ACHN (cell line): Measurements from ENCODE around the gene NUMA1.

Source experiments
- DNase-seq: peaks from one replicate; pipeline ENCODE4 v3.0.0-alpha.2; 2015
- in situ Hi-C: cut with HindIII; loops from 2 replicates; pipeline ENCODE4 v1.10.0; 2017; ENCODE audit warnings: low sequenced_read_pairs, low pct_ligation_motif_present, low pct_unique_long_range_greater_than_20kb

The NUMA1 gene

GRCh38 chr11:72039031-72039855 lies 41.1 kb downstream of the NUMA1 start:
- DNase-seq, result no peak
- in situ Hi-C loops, result no loop called here

- DNase-seq, result no peak
- in situ Hi-C loops, result no loop called here
These were observed 41.9 kb downstream of the NUMA1 start for GRCh38 chr11:72038491-72038890.

DNA sequence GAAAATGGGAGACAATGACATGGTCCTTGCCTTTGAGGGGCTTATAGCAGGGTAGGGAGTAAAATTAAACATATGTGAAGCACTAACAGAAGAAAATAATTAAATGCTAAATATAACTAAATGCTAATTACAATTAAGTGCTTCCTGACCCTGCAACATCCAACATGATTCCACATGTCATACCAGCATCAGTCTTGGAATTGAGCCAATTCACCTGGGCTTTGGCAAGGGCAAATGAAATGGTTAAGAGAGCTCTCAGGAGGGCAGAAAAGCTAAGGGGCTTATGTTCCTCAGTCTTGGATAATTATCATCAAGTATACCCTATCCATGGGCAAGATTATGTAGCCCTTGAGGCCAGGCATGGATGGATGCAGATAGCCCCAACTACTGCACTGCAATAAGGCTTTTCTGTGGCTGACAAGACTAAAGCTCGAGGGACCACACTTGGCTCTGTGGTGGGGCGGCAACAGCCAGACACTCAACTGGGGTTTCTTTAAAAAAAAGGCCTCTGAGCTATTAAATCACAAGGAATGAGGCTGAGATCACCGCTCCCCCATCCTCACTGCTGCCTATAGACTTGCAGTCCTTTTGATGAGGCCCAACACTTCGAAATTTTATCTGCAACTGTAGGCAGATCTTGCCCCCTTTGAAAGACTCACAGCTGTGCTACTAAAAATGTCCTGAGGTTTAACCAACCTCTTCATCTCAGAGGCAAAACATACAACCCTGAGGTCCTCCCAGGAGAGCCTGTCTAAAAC lies 42.6 kb downstream of the NUMA1 start:
- no peak for DNase-seq
- in situ Hi-C loops, result no loop called here

DNA sequence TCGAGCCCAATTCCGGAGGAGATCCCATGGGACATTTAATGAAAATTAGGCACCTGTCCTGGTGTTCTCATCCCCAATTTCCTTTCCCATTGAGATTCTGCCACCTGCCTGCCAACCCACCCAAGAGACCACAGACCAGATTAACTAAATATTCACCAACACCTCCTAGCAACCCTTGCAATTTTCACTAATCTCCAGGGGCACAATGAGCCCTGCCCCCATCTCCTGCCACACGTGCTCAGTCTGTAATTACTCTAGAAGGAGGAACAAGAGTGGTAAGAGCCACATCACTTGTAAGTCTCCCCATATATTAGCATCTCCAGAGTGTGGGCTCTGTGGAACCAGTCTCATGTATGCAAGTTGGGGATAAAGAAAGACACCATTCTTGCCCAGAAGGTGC lies 43.7 kb downstream of the NUMA1 start:
- no peak for DNase-seq
- in situ Hi-C loops, result no loop called here

DNA sequence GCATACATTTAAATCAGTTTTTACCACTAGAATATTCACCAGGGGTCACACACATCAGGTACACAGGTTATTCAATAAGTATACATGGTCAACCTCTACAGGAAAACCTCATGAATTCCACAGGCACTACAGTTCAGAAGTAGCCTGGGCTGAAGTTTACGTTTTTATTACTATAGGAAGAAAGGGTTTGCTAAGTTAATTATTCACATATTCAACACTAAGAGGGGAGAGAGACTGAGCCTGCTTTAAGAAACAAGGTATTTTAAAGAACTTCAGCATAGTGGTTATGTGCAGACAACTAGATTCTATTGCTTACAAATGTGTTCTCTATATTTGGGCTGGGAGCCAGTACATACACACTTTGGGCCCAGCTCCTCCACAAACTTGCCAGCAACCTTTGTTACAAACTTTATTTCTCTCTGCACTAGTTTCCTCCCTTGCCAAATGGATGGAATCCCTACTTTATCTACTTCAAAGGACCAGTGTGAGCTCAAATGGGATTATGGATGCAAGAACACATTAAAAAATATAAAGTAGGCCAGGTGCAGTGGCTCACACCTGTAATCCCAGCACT lies 49.8 kb downstream of the NUMA1 start:
- DNase-seq, result no peak
- in situ Hi-C loops, result no loop called here

DNA sequence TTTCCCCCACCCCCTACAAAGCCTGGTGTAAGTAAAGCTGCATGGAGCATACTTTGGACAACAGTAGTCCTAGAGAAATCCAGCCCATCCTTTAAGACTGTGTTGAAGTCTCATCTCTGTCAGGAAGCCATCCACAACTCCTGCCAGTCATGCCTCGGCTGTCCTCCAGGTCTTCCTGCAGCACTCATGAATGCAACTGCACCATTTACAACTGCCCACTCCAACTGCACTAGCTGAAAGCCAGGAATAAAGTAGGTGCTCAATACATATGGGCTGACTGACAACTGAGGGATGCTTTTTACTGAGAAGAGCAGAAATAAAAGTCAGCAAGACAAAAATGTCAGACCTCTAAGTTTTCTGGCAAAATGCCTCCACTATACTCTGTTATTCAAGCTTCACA lies 54.3 kb downstream of the NUMA1 start:
- no peak for DNase-seq
- in situ Hi-C loops, result no loop called here

DNA sequence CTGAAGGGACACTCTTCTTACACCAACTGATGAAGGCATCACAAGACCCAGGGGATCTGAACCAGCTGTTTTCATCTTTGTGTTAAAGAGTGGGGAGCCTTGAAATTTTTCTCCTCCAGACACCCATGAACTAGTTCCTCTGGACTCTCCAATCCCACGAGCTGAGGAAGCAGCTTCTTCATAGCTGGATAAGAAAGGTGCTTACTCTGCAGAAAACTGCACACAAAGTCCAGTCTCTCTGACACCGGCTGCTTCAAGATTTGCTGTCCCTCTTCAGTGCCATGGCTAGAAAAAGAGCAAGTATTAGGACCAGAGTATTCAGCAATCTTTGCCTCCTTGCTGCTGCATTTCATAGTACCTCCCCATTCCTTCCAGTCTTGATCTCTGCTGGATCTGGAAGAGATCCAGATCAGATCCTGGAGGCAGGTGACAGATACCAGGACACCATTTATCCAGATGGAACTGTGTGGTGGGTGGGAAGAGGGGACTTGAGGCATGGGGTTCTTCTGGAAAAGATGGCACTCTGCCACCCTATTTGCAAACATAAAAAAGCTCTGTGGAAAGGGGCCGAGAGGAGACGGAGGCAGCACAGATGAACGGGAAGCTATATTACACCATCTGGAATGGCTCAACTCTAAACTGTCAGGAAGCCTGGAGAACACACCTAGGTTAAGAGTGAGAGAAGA lies 56.1 kb downstream of the NUMA1 start:
- no peak for DNase-seq
- in situ Hi-C loops, result no loop called here

GRCh38 chr11:72023335-72023734 lies 57.0 kb downstream of the NUMA1 start:
- in situ Hi-C loops, result no loop called here

GRCh38 chr11:72018171-72018570 lies 62.2 kb downstream of the NUMA1 start:
- in situ Hi-C loops, result no loop called here
- no peak for DNase-seq

More at GRCh38 chr11:72023335-72023734, 57.0 kb downstream of the NUMA1 start:
- DNase-seq, result no peak

- peak; percentile 27 for DNase-seq
- in situ Hi-C loops, result no loop called here
These were observed 64.8 kb downstream of the NUMA1 start for GRCh38 chr11:72015511-72016061.

DNA sequence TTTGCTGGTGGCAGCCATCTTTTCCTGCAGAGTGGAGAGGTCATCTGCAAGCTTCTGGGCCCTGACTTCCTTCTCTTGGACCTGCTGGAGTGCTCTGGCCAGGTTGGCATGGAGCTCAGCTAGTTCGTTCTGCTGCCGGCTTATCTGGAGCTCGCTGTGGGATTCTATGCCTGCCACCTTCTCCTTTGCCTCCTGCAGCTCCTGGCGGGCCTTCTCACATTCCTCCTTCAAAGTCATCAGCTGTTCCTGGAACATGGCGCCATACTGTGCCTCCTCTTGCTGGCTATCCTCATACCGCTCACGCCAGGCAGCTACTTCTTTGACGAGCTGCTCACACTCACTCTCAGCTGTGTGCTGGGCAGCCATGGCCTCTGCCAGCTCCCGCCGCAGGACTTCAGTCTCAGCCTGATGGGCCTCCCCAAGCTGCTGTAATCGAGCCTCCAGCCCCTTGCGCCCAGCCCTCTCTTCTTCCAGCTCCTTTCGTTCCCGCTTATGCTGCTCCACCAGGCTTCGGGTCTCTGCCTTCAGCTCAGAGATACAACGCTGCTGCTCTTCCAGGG lies 65.5 kb downstream of the NUMA1 start:
- in situ Hi-C loops, result no loop called here
- DNase-seq, result no peak

DNA sequence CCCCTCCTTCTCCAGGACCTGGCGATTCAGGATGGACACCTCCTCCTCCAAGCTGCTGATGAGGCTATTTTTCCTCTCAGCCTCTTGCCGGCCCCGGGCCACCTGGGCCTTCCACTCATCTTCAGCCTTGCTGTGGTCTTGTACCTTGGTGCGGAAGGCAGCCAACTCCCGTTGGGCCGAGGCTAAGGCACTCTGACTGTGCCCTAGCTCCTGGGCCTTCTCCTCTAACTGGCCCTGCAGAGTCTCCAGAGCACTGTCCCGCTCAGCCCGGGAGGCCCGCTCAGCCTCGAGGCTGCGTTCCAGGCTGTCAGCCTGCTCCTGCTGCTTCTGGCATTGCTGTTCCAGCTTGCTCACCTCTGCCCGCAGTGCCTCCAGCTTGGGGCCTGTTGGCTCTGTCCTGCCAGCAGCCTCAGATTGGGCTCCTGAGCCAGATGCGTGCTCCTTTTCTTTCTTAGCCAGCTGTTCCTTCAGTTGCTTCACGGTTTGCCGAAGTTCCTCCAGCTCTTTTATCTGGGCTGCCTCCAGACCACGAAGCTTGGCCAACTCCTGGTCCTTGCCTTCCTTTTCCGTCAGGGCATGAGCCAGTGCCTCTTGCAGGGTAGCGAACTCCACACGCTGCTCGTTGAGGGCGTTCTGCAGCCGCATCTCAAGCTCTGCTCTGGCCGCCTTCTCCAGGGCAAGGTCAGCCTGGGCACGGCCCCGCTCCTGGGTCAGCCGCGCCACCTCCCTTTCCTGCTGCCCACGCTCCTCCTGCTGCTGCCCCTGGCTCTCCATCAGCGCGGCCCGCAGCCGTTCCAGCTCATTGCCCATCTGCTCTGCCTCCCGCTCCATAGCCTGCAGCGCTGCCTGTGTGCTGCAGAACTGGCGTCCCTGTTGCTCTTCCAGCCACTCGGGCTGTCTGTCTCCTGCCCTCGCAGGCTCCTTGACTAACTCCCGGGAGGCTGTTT lies 66.3 kb downstream of the NUMA1 start:
- in situ Hi-C loops, result no loop called here
- no peak for DNase-seq

GRCh38 chr11:72012897-72013721 lies 67.2 kb downstream of the NUMA1 start:
- no peak for DNase-seq
- in situ Hi-C loops, result no loop called here

- DNase-seq, result no peak
These were observed 68.2 kb downstream of the NUMA1 start for GRCh38 chr11:72012091-72012630.

DNA sequence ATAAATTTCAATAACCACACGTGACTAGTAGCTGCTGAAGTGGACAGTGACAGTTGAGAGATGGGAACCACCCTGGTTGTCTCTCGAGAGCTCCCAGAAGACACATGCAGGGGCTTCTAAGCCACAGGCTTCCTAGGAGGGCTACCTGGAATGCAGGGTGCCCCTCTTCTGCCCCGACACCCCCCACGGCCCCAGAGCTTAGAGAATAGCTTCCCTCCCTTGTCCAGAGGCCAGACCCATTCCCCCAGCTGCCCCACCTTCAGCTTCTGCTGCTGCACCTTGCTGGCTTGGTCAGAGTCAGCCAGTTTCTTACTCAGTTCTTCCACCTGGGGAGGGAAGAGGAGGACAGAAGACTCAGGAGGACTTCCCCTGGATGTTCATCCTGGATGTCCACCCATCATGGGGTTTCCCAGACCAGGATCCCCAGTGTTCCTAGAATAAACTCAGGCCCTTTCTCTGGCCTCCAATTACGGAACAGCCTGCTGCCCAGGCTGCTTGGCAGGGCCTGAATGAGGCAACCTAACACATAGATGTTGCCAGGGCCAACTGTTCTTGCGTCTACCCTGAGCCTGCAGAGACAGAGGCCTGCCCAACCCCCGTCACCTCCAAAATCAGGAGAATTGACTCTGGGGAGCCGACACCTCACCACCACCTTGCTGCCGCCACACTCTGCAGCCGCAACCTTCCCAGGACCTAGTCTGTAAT lies 69.7 kb downstream of the NUMA1 start:
- in situ Hi-C loops, result no loop called here
- no peak for DNase-seq

More at GRCh38 chr11:72012091-72012630, 68.2 kb downstream of the NUMA1 start:
- in situ Hi-C loops, result no loop called here

GRCh38 chr11:72009156-72009555 lies 71.2 kb downstream of the NUMA1 start:
- in situ Hi-C loops, result no loop called here
- no peak for DNase-seq
